ENCODE results near the gene LMTK2.

Gene LMTK2

GRCh38 chr7:98106647-98107312 lies at the start of gene LMTK2:
Gene LMTK2 (plus strand): TSS chr7:98106862. CDS start chr7:98107178, 316 bp downstream.
- peak; percentile 98 for DNase-seq (ENCODE audit: low read depth)

- no peak for DNase-seq (ENCODE audit: low read depth)
Observed at GRCh38 chr7:98057157-98057556, 49.5 kb upstream of the LMTK2 start.

DNA sequence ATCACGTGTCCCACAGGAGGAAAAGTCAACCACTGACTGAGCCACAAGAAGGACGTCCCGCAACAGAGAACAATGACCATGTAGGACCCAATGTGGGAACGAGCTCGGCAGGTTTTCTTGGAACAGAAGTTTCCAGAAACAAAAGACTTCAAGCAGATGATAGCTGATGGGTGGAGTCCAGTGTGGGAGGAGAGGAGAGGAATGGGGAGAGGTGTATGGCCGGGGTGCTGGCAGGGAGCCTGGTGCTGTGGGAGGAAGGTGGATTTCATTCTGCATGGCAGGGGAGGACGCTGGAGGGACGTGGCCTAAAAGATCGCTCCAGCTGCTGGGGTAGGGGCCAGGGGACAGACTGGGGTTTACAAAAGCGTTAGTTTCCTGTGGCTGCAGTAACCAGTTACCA lies 48.5 kb upstream of the LMTK2 start:
- no peak for DNase-seq (ENCODE audit: low read depth)

- no peak for DNase-seq (ENCODE audit: low read depth)
Observed at GRCh38 chr7:98064233-98064632, 42.4 kb upstream of the LMTK2 start.

DNA sequence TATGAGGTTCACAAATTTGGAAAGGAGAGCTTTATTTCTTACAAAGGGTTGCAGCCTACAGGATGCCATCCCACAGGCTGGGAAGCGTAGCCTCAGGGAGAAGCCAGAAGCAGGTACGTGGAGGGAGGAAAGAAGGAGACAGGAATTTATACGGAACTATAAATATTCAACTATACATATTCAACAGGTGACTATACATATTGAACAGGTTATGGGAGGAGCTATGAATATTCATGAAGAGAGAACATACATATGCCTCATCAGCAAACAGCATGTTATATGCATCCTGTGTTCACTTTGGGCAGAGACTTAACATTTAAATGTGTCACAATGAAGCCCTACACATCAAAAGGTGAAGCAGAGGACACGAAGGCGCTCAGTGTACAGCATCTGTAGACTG lies 40.5 kb upstream of the LMTK2 start:
- DNase-seq (ENCODE audit: low read depth) = no peak

GRCh38 chr7:98066934-98067507 lies 39.6 kb upstream of the LMTK2 start:
- DNase-seq (ENCODE audit: low read depth) = no peak

GRCh38 chr7:98073047-98073446 lies 33.6 kb upstream of the LMTK2 start:
- no peak for DNase-seq (ENCODE audit: low read depth)

GRCh38 chr7:98075801-98076200 lies 30.9 kb upstream of the LMTK2 start:
- no peak for DNase-seq (ENCODE audit: low read depth)

DNA sequence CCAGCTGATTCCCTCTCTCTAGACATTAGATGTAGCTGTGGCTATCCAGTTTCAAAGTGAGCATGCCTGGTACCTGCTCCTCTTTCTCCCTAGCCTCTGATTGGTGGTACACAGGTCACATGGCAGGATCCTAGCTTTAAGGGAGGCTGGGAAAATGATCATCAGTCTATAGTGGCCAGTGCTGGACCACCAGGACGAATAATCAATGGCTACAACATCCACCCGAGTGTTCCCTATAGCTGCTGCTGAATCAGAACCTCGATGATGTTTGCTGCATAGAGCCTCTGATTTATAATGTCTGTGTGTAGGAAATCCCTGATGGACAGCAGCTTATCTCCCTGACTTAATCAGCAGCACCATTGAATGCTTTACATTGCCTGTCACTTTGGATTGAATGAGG lies 28.9 kb upstream of the LMTK2 start:
- DNase-seq (ENCODE audit: low read depth) = no peak

- no peak for DNase-seq (ENCODE audit: low read depth)
Observed at GRCh38 chr7:98078197-98078870, 28.3 kb upstream of the LMTK2 start.

GRCh38 chr7:98079891-98080648 lies 26.6 kb upstream of the LMTK2 start:
- no peak for DNase-seq (ENCODE audit: low read depth)

DNA sequence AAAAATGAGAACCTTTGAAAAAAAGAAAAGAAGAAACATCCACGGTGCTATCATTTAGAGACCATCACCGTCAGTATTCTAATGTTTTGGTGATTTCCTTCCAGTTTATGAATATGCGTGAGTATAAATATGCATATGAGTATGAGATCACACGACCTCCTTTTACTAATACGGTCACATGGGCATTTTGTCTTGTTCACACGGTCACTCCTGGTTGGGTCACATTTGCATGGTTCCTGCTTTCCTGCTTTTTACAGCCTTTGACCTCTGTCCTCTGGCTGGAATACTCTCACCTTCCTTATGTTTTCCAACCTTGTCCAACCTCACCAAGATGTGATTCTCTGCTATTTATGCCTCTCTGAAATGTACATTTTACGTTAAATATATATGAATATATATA lies 25.3 kb upstream of the LMTK2 start:
- DNase-seq (ENCODE audit: low read depth) = no peak

GRCh38 chr7:98084631-98085030 lies 22.0 kb upstream of the LMTK2 start:
- DNase-seq (ENCODE audit: low read depth) = no peak

DNA sequence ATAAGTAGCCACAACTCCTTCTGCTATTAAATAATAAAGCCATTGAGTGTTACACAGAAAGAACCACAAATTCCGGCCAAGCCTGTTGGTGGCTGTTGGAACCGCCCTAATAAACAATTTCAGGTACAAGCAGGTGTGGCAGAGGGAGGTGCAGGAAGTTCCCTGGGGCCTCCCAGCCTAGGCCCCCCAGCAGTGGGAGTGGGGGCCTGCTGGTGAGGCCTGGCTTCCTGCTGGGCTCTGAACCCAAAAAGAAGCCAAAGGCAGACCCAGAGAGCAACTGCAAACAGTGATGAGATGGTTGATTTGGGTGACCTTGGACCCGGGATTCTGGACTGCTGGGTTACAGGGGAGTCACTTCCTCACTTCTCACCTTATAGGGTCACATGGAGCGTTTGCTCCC lies 21.0 kb upstream of the LMTK2 start:
- no peak for DNase-seq (ENCODE audit: low read depth)

GRCh38 chr7:98086281-98086718 lies 20.4 kb upstream of the LMTK2 start:
- DNase-seq (ENCODE audit: low read depth) = no peak

- DNase-seq (ENCODE audit: low read depth) = no peak
Observed at GRCh38 chr7:98088109-98088508, 18.6 kb upstream of the LMTK2 start.

DNA sequence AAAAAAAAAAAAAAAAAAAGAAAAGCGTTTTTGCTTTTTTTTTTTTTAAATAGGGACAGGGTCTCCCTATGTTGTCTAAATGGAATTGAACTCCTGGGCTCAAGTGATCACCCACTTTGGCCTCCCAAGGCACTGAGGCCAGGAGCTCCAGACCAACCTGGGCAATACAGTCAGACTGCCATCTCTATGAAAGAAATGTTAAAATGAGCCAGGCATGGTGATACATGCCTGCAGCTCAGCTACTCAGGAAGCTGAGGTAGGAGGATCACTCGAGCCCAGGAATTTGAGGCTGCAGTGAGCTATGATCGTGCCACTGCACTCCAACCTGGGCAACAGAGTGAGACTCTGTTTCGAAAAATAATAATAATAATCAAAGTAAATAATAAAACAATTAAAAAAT lies 16.5 kb upstream of the LMTK2 start:
- DNase-seq (ENCODE audit: low read depth) = no peak

DNA sequence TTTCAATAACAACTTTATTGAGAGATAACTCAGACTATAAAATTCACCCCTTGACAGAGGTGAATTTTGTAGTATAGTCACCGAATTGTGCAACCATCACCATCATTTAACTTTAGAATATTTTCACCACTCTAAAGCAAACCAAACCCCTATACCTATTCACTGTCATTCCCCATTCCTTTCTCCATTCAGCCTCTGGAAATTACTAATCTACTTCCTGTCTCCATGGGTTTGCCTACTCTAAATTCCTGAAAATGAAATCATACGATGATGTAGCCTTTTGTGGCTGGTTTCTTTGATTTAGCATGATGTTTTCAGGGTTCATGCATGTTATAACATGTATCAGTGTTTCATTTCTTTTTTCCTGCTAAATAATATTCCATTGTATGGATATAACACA lies 15.6 kb upstream of the LMTK2 start:
- DNase-seq (ENCODE audit: low read depth) = no peak

- no peak for DNase-seq (ENCODE audit: low read depth)
Observed at GRCh38 chr7:98091523-98091922, 15.1 kb upstream of the LMTK2 start.

- no peak for DNase-seq (ENCODE audit: low read depth)
Observed at GRCh38 chr7:98097042-98097645, 9.5 kb upstream of the LMTK2 start.

DNA sequence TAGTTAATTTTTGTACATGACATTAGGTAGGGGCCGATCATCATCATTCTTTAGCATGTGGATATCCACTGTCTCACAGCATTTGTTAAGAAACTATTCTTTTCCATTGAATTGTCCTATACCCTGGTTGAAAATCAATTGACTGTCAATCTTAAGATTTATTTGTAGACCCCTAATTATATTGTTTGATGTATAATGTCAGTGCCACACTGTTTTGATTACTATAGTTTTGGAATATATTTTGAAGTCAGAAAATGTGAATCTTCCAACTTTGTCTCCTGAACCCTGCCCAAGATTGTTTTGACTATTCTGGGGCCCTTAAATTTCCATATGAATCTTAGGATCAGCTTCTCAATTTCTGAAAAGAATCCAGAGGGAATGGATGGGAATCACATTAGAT lies 6.6 kb upstream of the LMTK2 start:
- no peak for DNase-seq (ENCODE audit: low read depth)

- no peak for DNase-seq (ENCODE audit: low read depth)
Observed at GRCh38 chr7:98102170-98102569, 4.5 kb upstream of the LMTK2 start.

Data from stimulated activated CD8-positive, alpha-beta memory T cell treated with anti-CD3 and anti-CD28 coated beads, Interleukin-15, amount 100 ng/mL, for 24 hours (primary cell).